GM12878 (cell line): ENCODE data around the gene GTPBP1.

Experiments used
- NFIC ChIP-seq: IDR thresholded peaks from 2 replicates; pipeline ENCODE4 v1.6.1; 2012; ENCODE audit warnings: low read depth, mild to moderate bottlenecking, inconsistent platforms, low read length, moderate library complexity
- RAD21 ChIP-seq: IDR thresholded peaks from 2 replicates; pipeline ENCODE4 v1.6.1; 2011; ENCODE audit warnings: mild to moderate bottlenecking, low read depth, low read length, moderate library complexity; ENCODE audit not compliant: insufficient read depth
- RB1 ChIP-seq: fragments of 450-650 bp; formaldehyde crosslinking; IDR thresholded peaks from 2 replicates; pipeline ENCODE4 v1.6.1; 2017; ENCODE audit warnings: mild to moderate bottlenecking, borderline replicate concordance
- ZNF384 ChIP-seq: IDR thresholded peaks from 2 replicates; pipeline ENCODE4 v1.6.1; 2012; ENCODE audit warnings: low read depth, mild to moderate bottlenecking, low read length, improper control_type of control experiment, borderline replicate concordance
- TF ChIP-seq, protein P1 (sequence below), 3 experiments: IDR thresholded peaks in 2 of 3; conservative IDR thresholded peaks in 1 of 3; 2 replicates each; pipeline ENCODE4 v1.5.1; 2011; ENCODE audit warnings: low read depth in 3 of 3, low read length in 3 of 3, mild to moderate bottlenecking in 3 of 3, control low read depth in 2 of 3, moderate library complexity in 2 of 3, inconsistent platforms in 1 of 3, mixed read lengths in 1 of 3; ENCODE audit not compliant: control insufficient read depth in 2 of 3, insufficient read depth in 1 of 3; ENCODE audit errors: extremely low read depth in 1 of 3
- TF ChIP-seq, protein P2 (sequence below): IDR thresholded peaks from 2 replicates; pipeline ENCODE4 v1.6.1; 2012; ENCODE audit warnings: mild to moderate bottlenecking, low read depth, low read length
- TF ChIP-seq, protein P3 (sequence below): fragments of 450-650 bp; formaldehyde crosslinking; IDR thresholded peaks from 2 replicates; pipeline ENCODE4 v1.4.0; 2020; ENCODE audit warnings: mild to moderate bottlenecking, moderate library complexity

DNA sequence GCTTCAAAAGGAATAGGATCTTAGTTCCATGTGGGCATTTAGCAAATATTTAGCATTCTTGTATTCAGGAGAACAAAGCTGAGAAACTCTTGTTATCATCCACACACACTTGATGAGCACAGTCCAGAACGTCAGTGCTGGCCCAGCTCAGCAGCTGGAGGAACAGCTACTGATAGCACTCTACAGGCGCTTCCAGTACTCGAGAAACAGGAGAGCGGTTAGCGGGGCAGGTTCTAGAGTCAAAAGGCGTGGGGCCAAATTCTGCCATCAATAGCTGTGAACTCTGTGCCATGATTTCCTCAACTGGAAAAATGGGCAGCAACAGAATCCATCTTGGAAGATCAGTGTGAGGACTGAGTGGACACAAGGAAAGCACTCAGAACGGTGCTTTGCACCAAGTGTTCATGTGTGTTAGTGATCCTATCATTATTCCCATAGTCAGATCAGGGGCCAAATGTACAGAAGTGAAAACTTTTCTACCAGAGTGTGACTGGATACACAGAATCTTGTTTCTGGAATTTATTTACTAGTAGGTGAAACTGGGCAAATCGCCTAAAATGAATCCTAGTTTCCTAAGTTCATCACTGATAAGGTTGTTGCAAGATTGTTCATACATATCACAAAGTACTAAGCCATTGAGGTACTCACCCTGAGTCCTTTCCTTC lies 8.2 kb upstream of the GTPBP1 start:
- TF ChIP-seq, protein P1, sequence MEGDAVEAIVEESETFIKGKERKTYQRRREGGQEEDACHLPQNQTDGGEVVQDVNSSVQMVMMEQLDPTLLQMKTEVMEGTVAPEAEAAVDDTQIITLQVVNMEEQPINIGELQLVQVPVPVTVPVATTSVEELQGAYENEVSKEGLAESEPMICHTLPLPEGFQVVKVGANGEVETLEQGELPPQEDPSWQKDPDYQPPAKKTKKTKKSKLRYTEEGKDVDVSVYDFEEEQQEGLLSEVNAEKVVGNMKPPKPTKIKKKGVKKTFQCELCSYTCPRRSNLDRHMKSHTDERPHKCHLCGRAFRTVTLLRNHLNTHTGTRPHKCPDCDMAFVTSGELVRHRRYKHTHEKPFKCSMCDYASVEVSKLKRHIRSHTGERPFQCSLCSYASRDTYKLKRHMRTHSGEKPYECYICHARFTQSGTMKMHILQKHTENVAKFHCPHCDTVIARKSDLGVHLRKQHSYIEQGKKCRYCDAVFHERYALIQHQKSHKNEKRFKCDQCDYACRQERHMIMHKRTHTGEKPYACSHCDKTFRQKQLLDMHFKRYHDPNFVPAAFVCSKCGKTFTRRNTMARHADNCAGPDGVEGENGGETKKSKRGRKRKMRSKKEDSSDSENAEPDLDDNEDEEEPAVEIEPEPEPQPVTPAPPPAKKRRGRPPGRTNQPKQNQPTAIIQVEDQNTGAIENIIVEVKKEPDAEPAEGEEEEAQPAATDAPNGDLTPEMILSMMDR (IDR thresholded peaks at IDR 0.05 in 2 of 3, conservative IDR thresholded peaks at IDR 0.05 in 1 of 3; ENCODE audit: control insufficient read depth in 2 of 3, extremely low read depth in 1 of 3, insufficient read depth in 1 of 3, low read depth in 3 of 3, low read length in 3 of 3), result no peak
- TF ChIP-seq, protein P2, sequence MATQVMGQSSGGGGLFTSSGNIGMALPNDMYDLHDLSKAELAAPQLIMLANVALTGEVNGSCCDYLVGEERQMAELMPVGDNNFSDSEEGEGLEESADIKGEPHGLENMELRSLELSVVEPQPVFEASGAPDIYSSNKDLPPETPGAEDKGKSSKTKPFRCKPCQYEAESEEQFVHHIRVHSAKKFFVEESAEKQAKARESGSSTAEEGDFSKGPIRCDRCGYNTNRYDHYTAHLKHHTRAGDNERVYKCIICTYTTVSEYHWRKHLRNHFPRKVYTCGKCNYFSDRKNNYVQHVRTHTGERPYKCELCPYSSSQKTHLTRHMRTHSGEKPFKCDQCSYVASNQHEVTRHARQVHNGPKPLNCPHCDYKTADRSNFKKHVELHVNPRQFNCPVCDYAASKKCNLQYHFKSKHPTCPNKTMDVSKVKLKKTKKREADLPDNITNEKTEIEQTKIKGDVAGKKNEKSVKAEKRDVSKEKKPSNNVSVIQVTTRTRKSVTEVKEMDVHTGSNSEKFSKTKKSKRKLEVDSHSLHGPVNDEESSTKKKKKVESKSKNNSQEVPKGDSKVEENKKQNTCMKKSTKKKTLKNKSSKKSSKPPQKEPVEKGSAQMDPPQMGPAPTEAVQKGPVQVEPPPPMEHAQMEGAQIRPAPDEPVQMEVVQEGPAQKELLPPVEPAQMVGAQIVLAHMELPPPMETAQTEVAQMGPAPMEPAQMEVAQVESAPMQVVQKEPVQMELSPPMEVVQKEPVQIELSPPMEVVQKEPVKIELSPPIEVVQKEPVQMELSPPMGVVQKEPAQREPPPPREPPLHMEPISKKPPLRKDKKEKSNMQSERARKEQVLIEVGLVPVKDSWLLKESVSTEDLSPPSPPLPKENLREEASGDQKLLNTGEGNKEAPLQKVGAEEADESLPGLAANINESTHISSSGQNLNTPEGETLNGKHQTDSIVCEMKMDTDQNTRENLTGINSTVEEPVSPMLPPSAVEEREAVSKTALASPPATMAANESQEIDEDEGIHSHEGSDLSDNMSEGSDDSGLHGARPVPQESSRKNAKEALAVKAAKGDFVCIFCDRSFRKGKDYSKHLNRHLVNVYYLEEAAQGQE, result no peak
- TF ChIP-seq RB1 (no peak), NFIC (no peak), ZNF384 (no peak), RAD21 (no peak)
- TF ChIP-seq, protein P3, sequence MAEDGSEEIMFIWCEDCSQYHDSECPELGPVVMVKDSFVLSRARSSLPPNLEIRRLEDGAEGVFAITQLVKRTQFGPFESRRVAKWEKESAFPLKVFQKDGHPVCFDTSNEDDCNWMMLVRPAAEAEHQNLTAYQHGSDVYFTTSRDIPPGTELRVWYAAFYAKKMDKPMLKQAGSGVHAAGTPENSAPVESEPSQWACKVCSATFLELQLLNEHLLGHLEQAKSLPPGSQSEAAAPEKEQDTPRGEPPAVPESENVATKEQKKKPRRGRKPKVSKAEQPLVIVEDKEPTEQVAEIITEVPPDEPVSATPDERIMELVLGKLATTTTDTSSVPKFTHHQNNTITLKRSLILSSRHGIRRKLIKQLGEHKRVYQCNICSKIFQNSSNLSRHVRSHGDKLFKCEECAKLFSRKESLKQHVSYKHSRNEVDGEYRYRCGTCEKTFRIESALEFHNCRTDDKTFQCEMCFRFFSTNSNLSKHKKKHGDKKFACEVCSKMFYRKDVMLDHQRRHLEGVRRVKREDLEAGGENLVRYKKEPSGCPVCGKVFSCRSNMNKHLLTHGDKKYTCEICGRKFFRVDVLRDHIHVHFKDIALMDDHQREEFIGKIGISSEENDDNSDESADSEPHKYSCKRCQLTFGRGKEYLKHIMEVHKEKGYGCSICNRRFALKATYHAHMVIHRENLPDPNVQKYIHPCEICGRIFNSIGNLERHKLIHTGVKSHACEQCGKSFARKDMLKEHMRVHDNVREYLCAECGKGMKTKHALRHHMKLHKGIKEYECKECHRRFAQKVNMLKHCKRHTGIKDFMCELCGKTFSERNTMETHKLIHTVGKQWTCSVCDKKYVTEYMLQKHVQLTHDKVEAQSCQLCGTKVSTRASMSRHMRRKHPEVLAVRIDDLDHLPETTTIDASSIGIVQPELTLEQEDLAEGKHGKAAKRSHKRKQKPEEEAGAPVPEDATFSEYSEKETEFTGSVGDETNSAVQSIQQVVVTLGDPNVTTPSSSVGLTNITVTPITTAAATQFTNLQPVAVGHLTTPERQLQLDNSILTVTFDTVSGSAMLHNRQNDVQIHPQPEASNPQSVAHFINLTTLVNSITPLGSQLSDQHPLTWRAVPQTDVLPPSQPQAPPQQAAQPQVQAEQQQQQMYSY, result no peak
